Neutrophil (primary cell): Measurements from ENCODE around the gene MAST4.

Experiments
- H3K27ac ChIP-seq: fragments of 200-600 bp; sonication (generic); 2 replicates; pipeline ENCODE4 v1.5.1; 2016; ENCODE audit warnings: mild to moderate bottlenecking, moderate library complexity
- H3K27me3 ChIP-seq: fragments of 200-600 bp; sonication (generic); 2 replicates; pipeline ENCODE4 v1.6.0; 2016; ENCODE audit warnings: mild to moderate bottlenecking
- H3K36me3 ChIP-seq: fragments of 200-600 bp; sonication (generic); 2 replicates; pipeline ENCODE4 v1.5.1; 2017
- H3K4me1 ChIP-seq, 2 experiments: fragments of 200-600 bp in 1 of 2; sonication (generic) in 1 of 2; 1 replicate in 1 of 2; 2 replicates in 1 of 2; pipeline versions ENCODE4 v1.5.1 to v1.6.1; 2013 to 2016; ENCODE audit warnings: low read depth in 1 of 2, low read length in 1 of 2, mild to moderate bottlenecking in 1 of 2, moderate library complexity in 1 of 2; ENCODE audit not compliant: control insufficient read depth in 1 of 2, insufficient read depth in 1 of 2
- H3K4me3 ChIP-seq, 2 experiments: fragments of 200-600 bp in 1 of 2; sonication (generic) in 1 of 2; 1 replicate in 1 of 2; 2 replicates in 1 of 2; pipeline ENCODE4 v1.5.1; 2013 to 2016; ENCODE audit warnings: low read depth in 1 of 2, low read length in 1 of 2, mild to moderate bottlenecking in 1 of 2, moderate library complexity in 1 of 2
- H3K9me3 ChIP-seq: fragments of 200-600 bp; sonication (generic); 2 replicates; pipeline ENCODE4 v1.5.1; 2016
- TF ChIP-seq, protein P1 (sequence below): fragments of 200-600 bp; sonication (generic); IDR thresholded peaks from 2 replicates; pipeline ENCODE4 v1.5.1; 2016; ENCODE audit warnings: antibody characterized with exemption

Gene MAST4

DNA sequence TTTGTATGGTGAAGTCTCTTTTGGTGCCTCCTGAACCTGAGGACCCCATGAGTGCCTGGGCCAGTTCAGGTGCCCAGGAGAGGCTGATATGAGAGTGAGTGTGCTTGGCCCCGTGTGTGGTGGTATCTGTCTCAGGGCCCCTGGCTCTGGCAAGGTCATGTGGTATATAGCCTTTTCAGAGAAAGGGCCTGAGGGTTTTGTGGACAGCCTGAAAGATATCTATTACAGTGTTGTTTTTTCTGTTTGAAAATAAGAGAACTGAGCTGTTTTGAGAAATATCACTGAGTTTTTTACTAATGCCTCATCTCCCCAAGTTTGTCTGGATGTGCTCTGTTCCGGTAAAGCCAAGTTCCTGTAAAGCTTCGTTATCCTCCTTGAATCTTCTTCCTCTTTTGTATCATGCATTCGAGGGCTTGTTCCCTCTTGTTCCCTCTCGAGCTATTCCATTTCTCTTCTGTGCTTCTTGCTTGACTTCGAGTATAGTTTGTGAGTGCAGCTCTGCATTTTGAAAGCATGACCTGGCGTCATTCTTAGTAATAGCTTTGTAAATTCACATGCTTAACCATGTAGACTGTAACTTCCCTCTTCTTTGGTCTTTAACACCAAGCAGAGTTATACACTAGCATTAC, 122.3 kb downstream of the MAST4 start:
- TF ChIP-seq, protein P1, sequence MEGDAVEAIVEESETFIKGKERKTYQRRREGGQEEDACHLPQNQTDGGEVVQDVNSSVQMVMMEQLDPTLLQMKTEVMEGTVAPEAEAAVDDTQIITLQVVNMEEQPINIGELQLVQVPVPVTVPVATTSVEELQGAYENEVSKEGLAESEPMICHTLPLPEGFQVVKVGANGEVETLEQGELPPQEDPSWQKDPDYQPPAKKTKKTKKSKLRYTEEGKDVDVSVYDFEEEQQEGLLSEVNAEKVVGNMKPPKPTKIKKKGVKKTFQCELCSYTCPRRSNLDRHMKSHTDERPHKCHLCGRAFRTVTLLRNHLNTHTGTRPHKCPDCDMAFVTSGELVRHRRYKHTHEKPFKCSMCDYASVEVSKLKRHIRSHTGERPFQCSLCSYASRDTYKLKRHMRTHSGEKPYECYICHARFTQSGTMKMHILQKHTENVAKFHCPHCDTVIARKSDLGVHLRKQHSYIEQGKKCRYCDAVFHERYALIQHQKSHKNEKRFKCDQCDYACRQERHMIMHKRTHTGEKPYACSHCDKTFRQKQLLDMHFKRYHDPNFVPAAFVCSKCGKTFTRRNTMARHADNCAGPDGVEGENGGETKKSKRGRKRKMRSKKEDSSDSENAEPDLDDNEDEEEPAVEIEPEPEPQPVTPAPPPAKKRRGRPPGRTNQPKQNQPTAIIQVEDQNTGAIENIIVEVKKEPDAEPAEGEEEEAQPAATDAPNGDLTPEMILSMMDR: no peak
- Histone ChIP-seq H3K9me3 (no peaks in the 10 kb centered on the region), H3K27me3 (no peaks in the 10 kb centered on the region), H3K4me3 (peak overlapping the region in 1 of 2 experiments; percentile 24), H3K4me1 (peaks cover 40 to 44% of the 10 kb centered on the region in 2 experiments), H3K27ac (peak overlapping the region; percentile 1), H3K36me3 (no peaks in the 10 kb centered on the region)

DNA sequence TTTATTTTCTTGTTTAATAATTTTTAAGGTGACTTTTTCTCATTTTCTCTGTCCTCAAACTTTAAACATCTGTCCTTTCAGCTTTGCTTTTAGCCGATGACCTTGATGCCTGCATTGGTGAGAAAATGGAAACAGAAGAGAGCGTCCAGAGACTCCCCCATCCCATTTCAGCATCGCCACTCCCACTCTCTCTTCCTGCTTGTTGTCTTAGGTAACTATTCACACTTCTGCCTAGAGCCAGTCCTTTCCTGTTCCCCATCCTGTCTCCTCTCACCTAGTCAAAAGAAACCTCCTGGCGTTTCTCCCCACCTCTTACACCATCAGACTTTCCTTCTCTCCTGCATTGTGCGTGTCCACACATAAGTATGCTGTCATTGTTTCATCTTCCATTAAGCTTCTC, 124.6 kb downstream of the MAST4 start:
- Histone ChIP-seq H3K9me3 (no peaks in the 10 kb centered on the region), H3K4me3 (no peak overlapping the region), H3K27ac (peak overlapping the region; percentile 12), H3K27me3 (no peaks in the 10 kb centered on the region), H3K36me3 (no peaks in the 10 kb centered on the region), H3K4me1 (peaks cover 51 to 54% of the 10 kb centered on the region in 2 experiments)
- TF ChIP-seq, protein P1: no peak

DNA sequence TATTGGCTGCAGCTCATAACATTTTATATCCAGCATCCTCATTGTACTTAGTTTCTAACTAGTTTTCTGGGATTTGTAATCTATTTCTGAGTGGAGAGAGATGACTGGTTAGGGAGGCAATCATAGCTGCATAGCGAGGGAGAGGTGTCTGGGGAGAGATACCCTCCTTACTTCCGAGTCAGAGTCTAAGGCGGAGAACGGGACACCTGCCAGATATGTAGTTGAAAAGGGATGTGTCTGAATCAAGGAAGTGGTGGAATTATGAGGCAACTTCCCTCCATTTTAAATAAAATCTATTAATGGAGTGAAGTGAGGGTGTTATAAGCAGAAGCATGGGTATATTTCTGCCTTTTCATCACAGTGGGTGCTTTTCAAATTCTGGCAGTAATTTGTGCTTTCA, 126.5 kb downstream of the MAST4 start:
- peak overlapping the region; percentile 17 for H3K27ac ChIP-seq
- no peaks in the 10 kb centered on the region for H3K36me3 ChIP-seq
- no peaks in the 10 kb centered on the region for H3K9me3 ChIP-seq
- TF ChIP-seq, protein P1: no peak
- peaks cover 51 to 54% of the 10 kb centered on the region in 2 experiments for H3K4me1 ChIP-seq
- no peaks in the 10 kb centered on the region for H3K27me3 ChIP-seq
- H3K4me3 ChIP-seq: no peak overlapping the region

DNA sequence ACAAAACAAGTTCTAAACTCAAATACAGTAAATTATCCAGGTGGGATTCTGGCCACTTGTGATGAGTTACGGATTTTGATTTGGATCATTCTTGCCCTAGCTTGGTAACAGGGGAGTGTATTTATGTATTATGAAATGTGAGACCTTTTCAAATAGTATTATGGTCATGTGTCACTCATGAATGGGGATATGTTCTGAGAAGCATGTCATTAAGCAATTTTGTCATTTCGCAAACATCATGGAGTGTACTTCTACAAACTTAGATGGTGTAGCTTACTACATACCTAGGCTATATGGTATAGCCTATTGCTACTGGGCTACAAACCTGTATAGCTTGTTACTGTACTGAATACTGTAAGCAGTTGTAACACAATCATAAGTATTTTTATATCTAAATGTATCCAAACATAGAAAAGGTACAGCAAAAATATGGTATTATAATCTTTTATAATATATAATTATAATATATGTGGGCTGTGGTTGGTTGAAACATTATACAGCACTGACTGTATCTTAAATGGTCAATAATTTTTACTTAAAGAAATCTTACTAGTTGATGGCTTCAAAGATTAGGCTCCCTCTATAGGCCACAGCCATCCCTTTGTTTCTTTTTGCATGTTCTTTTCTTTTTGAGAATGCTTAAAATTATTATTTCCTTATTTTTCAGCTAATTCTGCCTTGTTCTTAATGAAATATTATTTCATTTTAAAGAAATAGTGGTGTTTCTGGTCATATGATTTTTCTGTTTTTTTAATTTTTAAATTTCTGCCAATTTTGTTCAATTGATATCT, 128.4 kb downstream of the MAST4 start:
- Histone ChIP-seq H3K27ac (no peak overlapping the region), H3K4me3 (no peak overlapping the region)

DNA sequence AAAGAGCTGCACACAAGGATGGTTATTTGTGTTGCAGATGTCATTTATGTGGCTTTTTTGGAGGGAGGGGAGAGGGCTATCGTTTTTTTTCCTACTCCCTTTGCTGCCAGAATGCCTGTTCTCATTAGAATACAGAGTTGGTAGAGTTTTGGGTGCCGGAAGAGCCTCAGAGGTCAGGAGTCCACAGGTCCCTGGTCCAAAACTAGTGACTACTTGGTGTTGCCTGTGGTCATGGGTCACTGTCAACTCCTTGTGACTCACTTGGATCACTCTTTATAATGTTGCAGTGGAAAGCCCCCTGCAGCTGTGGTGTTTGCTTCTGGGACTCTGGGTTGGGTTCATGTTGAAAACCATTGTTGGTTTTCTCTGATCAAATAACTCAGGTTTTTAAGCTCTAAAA, 131.4 kb downstream of the MAST4 start:
- TF ChIP-seq, protein P1: no peak
- peaks cover 19 to 22% of the 10 kb centered on the region in 2 experiments for H3K4me1 ChIP-seq
- no peaks in the 10 kb centered on the region for H3K9me3 ChIP-seq
- H3K27me3 ChIP-seq: no peaks in the 10 kb centered on the region
- no peak overlapping the region for H3K4me3 ChIP-seq
- no peak overlapping the region for H3K27ac ChIP-seq
- H3K36me3 ChIP-seq: no peaks in the 10 kb centered on the region

More for the DNA sequence above, 128.4 kb downstream of the MAST4 start:
- H3K36me3 ChIP-seq: no peaks in the 10 kb centered on the region
- TF ChIP-seq, protein P1: no peak
- no peaks in the 10 kb centered on the region for H3K9me3 ChIP-seq
- H3K4me1 ChIP-seq: peaks cover 40 to 41% of the 10 kb centered on the region in 2 experiments
- H3K27me3 ChIP-seq: no peaks in the 10 kb centered on the region
